Keratinocyte (primary cell): ENCODE measurements around the gene GABRB1.

ENCODE experiments used
- CTCF ChIP-seq, 3 experiments: IDR thresholded peaks in 1 of 3; conservative IDR thresholded peaks in 1 of 3; optimal IDR thresholded peaks in 1 of 3; 2 replicates in 2 of 3; 3 replicates in 1 of 3; pipeline versions ENCODE3 to v1.5.1; 2011; ENCODE audit warnings: low read length in 3 of 3, mild to moderate bottlenecking in 3 of 3, moderate library complexity in 2 of 3, control low read depth in 1 of 3, inconsistent platforms in 1 of 3; ENCODE audit not compliant: insufficient read depth in 2 of 3; ENCODE audit errors: extremely low read depth in 1 of 3
- EZH2 ChIP-seq: IDR thresholded peaks from one replicate; pipeline ENCODE4 v1.6.1; 2012; ENCODE audit warnings: inconsistent platforms, mild to moderate bottlenecking, low read length, moderate library complexity

- TF ChIP-seq CTCF (optimal IDR thresholded peaks at IDR 0.05 in 1 of 3, IDR thresholded peaks at IDR 0.05 in 1 of 3, conservative IDR thresholded peaks at IDR 0.05 in 1 of 3; ENCODE audit: extremely low read depth in 1 of 3, insufficient read depth in 2 of 3, low read length in 3 of 3), result no peak
- no peak for TF ChIP-seq EZH2
Measured at GRCh38 chr4:46994007-46994405, 37.4 kb upstream of the GABRB1 start.
